Measurements from ENCODE around the gene OTUD5.

DNA sequence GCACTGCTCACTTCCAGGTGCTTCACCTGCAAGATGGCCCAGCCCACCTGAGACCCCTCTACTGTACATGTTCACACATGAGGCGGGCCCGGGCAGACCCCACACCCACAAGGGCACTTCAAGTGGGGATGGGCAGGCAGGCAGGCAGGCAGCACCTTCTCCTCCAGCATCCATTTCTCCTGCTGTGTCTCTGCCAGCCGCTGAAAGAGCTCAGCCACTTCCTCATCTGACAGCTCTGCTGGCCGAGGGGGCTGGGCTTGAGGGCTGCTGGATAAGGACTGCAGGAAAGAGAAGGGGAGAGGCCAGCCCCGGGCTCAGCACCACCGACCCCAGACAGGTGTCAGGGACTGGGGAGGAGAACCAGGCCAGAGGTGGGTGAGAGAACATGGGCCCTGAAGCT lies 18.7 kb upstream of the OTUD5 start:
- TF ChIP-seq, protein P1, sequence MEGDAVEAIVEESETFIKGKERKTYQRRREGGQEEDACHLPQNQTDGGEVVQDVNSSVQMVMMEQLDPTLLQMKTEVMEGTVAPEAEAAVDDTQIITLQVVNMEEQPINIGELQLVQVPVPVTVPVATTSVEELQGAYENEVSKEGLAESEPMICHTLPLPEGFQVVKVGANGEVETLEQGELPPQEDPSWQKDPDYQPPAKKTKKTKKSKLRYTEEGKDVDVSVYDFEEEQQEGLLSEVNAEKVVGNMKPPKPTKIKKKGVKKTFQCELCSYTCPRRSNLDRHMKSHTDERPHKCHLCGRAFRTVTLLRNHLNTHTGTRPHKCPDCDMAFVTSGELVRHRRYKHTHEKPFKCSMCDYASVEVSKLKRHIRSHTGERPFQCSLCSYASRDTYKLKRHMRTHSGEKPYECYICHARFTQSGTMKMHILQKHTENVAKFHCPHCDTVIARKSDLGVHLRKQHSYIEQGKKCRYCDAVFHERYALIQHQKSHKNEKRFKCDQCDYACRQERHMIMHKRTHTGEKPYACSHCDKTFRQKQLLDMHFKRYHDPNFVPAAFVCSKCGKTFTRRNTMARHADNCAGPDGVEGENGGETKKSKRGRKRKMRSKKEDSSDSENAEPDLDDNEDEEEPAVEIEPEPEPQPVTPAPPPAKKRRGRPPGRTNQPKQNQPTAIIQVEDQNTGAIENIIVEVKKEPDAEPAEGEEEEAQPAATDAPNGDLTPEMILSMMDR (IDR thresholded peaks at IDR 0.05; ENCODE audit: low read length): no peak
- no peak for TF ChIP-seq EZH2 (optimal IDR thresholded peaks at IDR 0.05; ENCODE audit: low read depth, low read length)

Measured in MM.1S (cell line).